Measurements from ENCODE around the gene INCA1.

DNA sequence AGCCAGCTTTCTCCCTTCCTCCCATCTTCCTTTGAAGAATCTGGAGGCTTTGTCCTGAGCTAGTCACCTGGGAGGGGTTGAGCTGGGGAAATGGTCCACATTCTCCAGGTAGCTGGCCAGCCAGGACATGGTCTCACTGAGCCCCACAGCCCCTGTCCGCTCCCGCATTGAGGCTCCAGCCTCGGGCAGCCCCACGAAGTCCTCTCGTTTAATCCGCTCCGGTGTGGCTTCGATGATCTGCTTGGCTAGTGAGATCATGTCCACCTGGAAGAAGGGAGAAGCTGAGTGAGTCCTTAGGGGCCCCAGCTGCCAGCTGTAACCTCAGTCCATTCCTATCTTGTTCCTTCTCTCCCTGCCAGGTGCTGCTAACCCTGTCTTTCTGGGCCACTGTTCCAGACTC is 27.0 kb downstream of the INCA1 start:
- no peak for TF ChIP-seq CTCF (conservative IDR thresholded peaks at IDR 0.05; ENCODE audit: low read length)
- TF ChIP-seq EZH2phosphoT487 (IDR thresholded peaks at IDR 0.05; ENCODE audit: borderline replicate concordance, low read depth, low read length): no peak

Data from OCI-LY7 (cell line).